HG03460 (cell line): ENCODE data around the gene ZNF100.
"Not testable (repeated sequence)": the region's sequence is repeated elsewhere in the genome, so short reads cannot be mapped to it uniquely, and the experiment has no call there.

Source experiments
- ATAC-seq: cut with Tn5 transposase; IDR thresholded peaks from one replicate; pipeline ENCODE4 v1.9.1; 2021; ENCODE audit not compliant: unreplicated experiment

ZNF100 gene

GRCh38 chr19:21767065-21767800 is at the start of gene ZNF100:
ZNF100 (minus strand) TSS chr19:21767579; CDS start chr19:21767429, 150 bp downstream.
- ATAC-seq, result peak; percentile 94

GRCh38 chr19:21812448-21812847 is 45.1 kb upstream of the ZNF100 start:
- no peak for ATAC-seq

- ATAC-seq, result not testable (repeated sequence)
Observed at GRCh38 chr19:21808400-21809000, 41.1 kb upstream of the ZNF100 start.

DNA sequence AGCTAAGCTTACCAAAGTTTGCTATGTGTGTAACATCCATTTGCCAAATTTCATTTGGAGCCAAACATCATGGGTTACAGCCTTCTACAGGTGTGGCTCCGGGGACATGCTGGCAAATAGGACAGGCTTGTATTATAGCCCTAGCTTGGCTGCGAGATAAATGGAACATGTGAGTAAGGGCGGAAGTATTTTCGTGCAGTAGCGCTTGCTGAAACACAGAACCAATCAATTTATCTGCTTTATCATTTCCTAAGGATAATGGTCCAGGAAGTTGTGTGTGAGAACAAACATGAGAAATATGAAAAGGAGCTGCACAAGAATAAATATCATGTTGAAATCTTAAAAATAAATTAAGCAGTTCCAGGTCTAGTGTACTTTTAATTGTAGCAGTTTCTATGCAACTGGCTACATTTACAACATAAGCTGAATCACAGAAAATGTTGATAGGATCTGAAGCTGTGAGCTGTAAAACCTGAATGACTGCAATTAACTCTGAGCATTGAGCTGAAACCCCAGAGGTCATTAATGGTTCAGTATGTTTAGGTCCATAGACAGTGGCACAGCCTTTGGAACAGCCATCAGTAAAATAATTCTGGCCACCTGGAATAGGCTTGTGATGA is 22.2 kb upstream of the ZNF100 start:
- no peak for ATAC-seq

DNA sequence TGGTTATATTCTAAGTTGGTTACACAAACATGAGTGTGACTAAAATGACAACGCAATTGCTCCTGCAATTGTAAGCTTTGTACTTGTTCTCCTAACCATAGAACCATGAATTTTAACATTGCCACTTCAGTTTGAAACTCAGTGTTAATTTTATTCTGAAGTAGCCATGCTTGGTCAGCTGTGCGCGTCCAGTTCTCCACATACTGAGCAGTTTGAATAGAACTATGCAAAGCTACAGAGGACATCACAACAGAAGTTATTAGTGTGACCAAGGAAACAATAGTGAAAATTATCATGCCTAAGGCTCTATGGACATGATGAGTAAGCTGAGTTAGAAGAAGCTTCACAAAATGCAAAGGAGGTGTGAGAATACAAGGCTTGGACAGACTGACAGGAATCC is 19.6 kb upstream of the ZNF100 start:
- no peak for ATAC-seq

DNA sequence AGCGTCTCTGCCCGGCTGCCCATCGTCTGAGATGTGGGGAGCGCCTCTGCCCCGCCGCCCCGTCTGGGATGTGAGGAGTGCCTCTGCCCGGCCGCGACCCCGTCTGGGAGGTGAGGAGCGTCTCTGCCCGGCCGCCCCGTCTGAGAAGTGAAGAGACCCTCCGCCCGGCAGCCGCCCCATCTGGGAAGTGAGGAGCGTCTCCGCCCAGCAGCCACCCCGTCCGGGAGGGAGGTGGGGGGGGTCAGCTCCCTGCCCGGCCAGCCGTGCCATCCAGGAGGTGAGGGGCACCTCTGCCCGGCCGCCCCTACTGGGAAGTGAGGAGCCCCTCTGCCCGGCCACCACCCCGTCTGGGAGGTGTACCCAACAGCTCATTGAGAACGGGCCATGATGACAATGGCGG is 8.4 kb upstream of the ZNF100 start:
- not testable (repeated sequence) for ATAC-seq

DNA sequence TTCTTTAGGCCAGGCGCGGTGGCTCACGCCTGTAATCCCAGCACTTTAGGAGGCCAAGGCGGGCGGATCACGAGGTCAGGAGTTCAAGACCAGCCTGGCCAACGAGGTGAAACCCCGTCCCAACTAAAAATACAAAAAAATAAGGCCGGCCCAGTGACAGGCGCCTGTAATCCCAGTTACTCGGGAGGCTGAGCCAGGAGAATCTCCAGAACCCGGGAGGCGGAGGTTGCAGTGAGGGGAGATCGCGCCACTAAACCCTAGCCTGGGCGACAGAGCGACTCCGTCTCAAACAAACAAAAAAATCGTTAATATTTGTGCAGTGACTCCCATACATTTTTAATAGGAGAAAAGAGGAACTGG is 694 bp downstream of the ZNF100 start:
- not testable (repeated sequence) for ATAC-seq

GRCh38 chr19:21765151-21765550 is 2.2 kb downstream of the ZNF100 start:
- ATAC-seq, result no peak

GRCh38 chr19:21761547-21761946 is 5.8 kb downstream of the ZNF100 start:
- ATAC-seq, result not testable (repeated sequence)

GRCh38 chr19:21758296-21758695 is 9.1 kb downstream of the ZNF100 start:
- no peak for ATAC-seq

DNA sequence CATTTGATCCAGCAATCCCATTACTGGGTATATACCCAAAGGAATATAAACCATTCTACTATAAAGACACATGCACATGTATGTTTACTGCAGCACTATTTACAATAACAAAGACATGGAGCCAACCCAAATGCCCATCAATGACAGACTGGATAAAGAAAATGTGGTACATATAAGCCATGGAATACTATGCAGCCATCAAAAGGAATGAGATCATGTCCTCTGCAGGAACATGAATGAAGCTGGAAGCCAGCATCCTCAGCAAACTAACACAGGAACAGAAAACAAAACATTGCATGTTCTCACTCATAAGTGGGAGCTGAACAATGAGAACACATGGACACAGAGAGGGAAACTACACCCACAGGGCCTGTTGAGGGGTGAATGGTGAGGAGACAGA is 11.8 kb downstream of the ZNF100 start:
- ATAC-seq, result not testable (repeated sequence)

- ATAC-seq, result no peak
Observed at GRCh38 chr19:21751384-21751783, 16.0 kb downstream of the ZNF100 start.

- ATAC-seq, result no peak
Observed at GRCh38 chr19:21750586-21751128, 16.7 kb downstream of the ZNF100 start.

DNA sequence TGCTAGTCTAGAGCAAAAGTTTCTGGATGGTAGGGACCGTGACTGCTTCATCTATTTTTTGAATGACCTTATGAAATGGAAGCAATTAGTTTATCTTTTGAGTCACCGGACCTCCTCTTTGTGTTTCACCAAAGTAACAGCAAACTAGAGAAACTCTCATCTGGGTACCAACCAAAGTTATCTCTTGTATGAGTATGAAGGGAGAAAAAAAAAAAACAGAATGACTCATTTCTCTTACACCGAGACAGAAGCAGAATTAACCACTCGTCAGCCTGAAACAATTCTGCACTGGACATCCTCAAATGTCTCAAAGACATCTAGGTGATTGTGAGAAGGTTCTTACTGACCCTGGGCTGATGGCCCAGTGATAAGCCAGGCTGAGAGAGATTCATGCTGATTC is 18.3 kb downstream of the ZNF100 start:
- no peak for ATAC-seq

DNA sequence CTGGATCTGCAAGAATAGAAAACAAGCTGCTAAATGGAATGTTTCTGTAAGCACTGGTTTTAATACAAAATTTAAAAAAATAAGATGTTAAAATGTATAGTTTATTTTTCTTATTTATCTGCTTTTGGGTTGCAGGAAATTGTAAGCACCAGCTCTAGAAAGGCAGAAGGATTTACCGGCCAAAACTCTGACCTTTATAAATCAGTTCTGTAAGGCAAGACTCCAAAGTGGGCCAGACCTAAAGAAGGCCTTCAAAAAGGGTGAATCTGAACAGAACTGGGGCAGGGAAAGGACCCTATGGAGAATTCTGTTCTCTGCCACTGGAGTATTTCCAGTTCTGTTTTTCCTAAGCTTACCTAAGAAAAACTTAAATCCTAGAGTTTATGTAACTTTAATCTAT is 19.3 kb downstream of the ZNF100 start:
- no peak for ATAC-seq

- no peak for ATAC-seq
Observed at GRCh38 chr19:21740559-21740958, 26.8 kb downstream of the ZNF100 start.

DNA sequence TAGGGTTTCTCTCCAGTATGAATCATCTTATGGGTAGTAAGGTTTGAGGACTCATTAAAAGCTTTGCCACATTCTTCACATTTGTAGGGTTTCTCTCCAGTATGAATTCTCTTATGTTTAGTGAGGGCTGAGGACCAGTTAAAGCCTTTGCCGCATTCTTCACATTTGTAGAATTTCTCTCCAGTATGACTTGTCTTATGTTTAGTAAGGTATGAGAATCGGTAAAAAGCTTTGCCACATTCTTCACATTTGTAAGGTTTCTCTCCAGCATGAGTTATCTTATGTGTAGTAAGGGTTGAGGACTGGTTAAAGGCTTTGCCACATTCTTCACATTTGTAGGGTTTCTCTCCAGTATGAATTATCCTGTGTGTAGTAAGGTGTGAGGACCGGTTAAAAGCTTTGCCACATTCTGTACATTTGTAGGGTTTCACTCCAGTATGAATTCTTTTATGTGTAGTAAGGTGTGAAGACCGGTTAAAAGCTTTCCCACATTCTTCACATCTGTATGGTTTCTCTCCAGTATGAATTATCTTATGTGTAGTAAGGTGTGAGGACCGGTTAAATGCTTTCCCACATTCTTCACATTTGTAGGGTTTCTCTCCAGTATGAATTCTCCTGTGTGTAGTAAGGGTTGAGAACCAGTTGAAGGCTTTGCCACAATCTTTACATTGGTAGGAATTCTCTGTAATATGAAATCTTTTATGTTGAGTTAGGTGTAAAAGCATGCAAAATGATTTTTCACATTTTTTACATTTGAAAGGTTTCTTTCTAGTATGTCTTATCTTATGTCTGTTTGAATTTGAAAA is 40.2 kb downstream of the ZNF100 start:
- ATAC-seq, result not testable (repeated sequence)

DNA sequence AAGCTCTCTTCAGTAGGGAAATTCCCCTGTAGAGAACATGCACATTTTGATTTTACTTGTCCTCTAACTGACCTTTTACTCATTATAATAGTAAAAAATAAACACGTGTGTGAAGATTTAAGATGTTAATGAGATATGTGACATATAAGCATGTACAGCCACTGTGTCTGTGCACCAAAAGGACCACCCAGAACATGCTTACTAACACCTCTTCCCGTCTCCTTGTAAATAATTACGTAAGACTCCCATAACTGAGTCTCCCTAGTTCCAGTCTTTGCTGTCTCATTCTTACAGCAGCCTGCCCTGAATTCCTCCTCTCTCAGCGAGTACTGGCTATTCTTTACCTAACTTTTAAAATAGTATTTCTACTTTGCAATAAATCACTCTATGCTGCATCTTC is 53.6 kb downstream of the ZNF100 start:
- ATAC-seq, result no peak

GRCh38 chr19:21709464-21709863 is 57.9 kb downstream of the ZNF100 start:
- no peak for ATAC-seq

DNA sequence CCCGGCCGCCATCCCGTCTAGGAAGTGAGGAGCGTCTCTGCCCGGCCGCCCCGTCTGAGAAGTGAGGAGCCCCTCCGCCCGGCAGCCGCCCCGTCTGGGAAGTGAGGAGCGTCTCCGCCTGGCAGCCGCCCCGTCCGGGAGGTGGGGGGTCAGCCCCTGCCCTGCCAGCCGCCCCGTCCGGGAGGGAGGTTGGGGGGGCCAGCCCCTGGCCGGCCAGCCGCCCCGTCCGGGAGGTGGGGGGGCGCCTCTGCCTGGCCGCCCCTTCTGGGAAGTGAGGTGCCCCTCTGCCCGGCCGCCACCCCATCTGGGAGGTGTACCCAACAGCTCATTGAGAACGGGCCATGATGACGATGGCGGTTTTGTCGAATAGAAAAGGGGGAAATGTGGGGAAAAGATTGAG is 59.5 kb downstream of the ZNF100 start:
- not testable (repeated sequence) for ATAC-seq

DNA sequence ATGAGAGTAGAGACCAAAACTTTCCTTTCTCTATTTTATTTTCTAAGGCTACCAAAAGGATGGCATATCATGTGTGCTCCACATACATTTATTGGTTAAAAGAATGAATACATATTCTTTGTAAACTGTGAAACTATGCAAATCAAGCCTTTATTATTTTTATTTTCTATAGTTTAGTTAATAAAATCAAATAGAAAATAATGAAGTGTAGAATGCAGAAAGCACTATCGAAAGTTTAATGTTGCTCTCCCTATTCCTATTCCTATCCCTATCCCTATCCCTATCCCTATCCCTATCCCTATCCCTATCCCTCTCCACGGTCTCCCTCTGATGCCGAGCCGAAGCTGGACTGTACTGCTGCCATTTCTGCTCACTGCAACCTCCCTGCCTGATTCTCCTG is 60.3 kb downstream of the ZNF100 start:
- no peak for ATAC-seq
